HG03342 (cell line): ENCODE data around the gene CCNG2.

ENCODE experiments used
- ATAC-seq: cut with Tn5 transposase; IDR thresholded peaks from one replicate; pipeline ENCODE4 v1.9.1; 2021; ENCODE audit warnings: mild to moderate bottlenecking, moderate library complexity; ENCODE audit not compliant: unreplicated experiment

Gene CCNG2

DNA sequence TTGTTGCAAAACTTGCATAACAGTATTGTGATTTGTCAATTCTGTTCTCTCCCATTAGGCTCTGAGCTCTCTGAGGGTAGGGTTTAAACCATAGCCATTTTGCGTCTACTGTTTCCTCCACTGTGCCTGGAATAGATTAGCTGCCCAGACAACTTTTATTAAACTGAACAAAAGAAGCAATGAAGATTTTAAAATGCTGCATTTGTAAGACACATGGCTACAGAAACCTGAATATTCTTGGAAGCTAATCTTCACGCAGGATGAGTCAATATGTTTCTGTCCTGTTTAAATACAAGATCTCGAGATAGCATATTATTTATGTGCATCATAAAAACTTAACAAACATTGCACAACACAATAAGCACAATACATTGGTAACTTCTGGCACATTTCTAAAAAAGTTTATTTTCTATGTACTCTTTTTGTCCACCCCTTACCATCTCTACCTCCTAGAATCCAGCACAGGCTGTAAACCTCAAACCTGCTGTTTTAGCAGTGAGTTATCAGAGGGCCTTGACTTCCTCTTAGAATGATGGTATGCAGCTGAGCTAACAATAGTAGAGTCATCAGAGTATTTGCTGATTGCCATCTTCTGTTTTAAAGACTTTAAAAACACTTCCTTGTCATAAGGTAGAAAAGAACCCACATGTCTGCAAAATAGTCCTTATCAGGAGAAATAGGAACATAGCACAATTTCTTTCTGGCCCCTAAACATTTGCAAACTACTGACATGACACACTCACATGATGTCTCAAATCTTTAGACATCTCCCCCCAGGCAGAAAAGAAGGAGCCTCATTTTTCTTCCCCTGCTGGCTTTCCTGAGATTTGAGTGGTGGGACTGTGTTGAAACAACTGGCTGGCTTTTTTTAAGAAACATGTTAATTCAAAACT, 10.6 kb upstream of the CCNG2 start:
- no peak for ATAC-seq

DNA sequence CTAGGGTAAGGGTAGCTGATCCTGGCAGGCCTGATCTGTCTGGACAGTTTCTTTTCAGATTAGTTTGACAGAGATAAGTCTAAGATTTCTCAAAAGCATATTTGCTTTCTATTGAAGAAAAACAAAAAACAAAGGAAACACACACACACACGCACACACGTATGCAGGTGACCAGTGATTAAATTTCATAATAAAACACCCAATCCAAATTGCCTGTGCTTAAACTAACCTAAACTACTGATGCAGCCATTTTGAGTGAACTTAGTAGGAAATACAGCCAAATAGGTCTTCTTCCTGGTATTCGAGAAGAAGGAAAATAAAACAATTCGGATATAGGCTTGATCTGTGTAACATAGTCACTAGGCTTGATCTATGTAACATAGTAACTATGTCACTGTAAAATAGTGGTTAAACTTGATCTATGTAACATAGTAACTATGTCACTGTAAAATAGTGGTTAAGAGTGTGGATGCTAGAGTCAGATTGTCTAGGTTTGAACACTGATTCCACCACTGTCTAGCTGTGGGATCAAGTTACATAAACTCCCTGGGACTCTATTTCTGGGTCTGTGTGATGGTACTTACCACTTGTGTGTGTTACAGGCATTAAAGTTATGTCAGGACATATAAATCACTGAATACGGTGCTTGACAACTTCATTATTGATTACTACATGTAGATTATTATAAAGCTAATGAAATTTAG, 9.8 kb upstream of the CCNG2 start:
- no peak for ATAC-seq

GRCh38 chr4:77148078-77148477, 8.9 kb upstream of the CCNG2 start:
- ATAC-seq = no peak

DNA sequence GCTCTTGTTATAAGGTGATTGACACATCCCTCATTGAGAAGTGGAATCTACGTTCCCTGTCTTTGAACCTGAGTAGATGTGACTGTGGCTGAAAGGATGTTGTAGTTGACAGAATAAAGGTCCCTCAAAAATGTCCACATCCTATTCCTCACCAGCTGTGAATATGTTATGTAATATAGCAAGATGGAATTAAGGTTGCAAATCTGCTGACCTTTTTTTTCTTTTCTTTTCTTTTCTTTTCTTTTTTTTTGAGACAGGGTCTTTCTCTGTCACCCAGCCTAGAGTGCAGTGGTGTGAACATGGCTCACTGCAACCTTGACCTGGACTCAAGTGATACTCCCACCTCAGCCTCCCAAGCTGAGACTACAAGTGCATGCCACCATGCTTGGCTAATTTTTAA, 7.2 kb upstream of the CCNG2 start:
- no peak for ATAC-seq

DNA sequence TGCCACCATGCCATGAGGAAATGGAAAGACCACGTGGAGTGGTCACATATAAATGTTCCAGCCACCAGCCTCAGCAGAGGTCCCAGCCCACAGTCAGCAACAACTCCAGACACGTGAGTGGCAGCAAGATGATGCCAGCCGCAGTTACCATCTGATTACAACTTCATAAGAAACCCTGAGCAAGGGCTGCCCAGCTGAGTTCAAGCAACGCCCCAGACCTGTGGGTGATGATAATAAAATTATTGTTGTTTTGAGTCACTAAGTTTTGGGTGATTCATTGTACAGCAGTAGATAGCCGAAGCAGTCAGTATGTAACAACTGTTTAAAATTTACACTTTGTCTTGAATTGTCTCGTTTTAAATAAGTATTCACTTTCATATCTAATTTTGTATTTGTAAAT, 5.8 kb upstream of the CCNG2 start:
- no peak for ATAC-seq

- no peak for ATAC-seq
These were observed 4.6 kb upstream of the CCNG2 start for GRCh38 chr4:77152421-77152820.

DNA sequence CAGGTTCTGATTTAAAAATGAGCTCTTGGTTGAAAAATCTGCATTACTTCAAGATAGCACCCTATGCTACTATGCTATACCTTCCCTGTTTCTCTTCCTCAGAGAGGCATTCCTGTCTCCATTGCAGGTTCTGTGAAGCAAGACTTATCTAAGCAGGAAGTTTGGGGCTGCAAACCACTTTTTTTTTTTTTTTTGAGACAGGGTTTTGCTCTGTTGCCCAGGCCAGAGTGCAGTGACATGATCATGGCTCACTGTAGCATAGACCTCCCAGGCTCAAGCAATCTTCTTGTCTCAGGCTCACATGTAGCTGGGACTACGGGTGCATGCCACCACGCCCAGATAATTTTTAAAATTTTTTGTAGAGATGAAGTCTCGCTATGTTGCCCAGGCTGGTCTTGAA, 4.0 kb upstream of the CCNG2 start:
- ATAC-seq = no peak

DNA sequence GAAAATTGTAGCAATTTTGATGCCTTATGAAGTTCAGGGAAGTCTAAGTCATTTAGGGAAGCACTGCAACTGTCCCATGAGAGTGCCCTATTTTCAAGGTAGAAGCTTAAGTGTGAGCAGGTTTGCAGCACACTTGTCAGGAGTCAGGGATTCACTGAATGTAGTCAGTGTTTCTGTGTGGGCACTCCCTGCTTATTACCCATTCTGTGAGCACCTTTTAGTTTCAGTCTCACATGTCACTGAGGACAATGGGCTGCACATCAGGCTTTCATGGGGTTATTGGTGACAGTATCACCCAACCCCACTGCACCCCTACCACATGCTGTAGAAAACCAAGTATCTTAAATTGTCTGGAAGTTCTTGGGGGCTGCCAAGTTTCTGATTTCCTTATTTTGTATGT, 2.9 kb upstream of the CCNG2 start:
- ATAC-seq = no peak

DNA sequence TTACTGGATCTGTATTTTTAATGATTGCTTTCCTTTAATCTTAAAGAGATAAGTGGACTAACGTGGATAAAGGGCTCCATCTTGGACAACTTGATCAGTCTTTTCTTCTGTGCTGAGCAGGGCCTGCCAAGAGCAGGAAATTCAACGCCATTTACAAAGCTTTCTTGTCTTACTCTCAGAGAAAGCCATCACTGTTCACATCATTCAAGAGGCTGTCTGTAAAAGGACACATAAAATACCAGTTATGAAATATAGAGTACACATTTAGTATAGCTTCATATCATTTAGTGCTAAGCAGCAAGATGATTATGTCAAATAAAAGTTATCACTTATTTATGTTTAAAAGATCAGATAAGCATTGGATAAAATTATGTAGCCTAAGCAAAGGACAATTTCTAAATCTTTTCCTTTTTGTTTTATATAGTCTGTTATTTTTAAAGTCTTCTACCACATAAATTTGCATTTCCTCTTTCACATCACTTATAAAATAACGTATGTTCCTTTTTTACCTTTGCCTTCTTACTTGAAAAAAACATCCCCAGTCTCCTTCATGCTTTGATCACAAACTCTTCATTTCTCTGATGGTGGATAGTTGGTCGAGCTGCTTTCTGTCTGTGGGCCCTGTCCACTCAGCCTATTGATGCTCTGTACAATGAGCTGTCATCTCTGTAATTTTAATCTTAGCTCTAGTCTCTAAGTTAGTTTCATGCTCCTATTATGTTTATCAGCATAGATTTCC, 2.1 kb upstream of the CCNG2 start:
- no peak for ATAC-seq

DNA sequence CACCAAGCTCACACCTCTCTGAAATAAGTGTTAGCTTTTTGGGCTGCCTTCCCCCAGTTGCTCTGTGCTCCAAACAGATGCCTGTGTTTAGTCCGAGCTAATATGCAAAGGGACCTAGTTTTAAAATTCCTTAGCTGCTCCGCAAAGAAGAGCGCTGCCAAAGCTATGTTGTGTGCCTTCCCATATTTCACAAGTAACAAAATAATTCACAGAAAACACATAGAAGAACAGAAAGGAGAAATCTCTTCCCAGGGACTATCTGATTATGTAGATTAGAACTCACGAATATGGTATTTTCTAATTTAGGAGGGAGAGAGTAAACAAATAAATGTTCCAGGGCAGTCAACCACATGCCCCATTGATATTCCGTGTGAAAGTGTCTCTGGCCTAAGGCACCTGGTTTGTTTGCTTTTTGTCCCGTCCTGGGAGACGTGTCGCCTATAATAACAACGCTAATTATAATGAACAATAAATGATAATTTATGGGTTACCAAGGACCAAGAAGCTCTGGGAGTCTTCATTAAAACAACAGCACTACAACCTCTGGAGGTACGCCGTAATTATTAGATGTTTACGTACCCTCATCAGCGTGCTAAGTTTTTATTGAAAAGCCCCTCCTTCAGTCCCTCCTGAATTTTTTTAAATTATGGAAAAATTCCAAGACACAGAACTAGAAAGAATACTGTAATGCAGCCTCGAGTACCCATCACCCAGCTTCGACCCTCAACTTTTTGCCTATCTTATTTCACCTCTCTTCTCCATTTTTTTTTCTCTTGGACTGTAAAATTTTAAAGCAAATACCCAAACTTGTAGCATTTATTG, 1.2 kb upstream of the CCNG2 start:
- no peak for ATAC-seq

- ATAC-seq = peak; percentile 90
These were observed 485 bp upstream of the CCNG2 start for GRCh38 chr4:77156533-77156911.

- peak; percentile 44 for ATAC-seq
These were observed 966 bp downstream of the CCNG2 start for GRCh38 chr4:77157859-77158486.

DNA sequence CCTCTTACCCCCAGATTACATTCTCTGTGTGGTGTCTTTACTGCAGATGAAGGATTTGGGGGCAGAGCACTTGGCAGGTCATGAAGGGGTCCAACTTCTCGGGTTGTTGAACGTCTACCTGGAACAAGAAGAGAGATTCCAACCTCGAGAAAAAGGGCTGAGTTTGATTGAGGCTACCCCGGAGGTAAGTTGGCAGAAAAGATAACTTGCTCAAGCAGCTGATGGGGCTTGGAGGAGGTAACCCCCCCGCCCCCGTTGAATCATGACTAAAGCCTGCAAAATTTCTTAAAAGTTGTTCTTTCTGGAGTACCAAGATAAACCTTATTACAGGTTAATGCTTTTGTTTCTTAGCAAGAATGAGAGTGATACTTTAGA, 1.5 kb downstream of the CCNG2 start:
- no peak for ATAC-seq

- ATAC-seq = no peak
These were observed 2.8 kb downstream of the CCNG2 start for GRCh38 chr4:77159806-77160205.

- ATAC-seq = no peak
These were observed 6.6 kb downstream of the CCNG2 start for GRCh38 chr4:77163641-77164040.

DNA sequence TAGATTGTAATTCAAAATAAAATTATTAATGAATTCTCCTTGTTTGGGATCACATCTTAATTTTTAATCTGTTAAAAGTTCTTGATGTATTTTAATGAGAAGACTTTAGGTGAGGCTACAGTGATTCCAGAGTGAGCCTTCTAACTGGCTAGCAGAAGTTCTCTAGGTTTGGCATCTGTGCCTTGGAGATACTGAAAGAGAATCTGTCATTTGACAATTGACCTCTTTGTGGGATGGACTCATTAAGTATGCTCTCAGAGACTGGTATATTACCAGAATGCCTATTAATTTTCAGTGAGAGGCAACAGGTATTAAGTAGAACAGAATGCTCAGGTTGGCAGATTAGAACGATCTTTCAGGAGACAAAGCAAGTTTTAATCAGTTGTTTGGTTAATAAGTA, 10.2 kb downstream of the CCNG2 start:
- no peak for ATAC-seq

GRCh38 chr4:77167866-77168265, 10.9 kb downstream of the CCNG2 start:
- ATAC-seq = no peak

DNA sequence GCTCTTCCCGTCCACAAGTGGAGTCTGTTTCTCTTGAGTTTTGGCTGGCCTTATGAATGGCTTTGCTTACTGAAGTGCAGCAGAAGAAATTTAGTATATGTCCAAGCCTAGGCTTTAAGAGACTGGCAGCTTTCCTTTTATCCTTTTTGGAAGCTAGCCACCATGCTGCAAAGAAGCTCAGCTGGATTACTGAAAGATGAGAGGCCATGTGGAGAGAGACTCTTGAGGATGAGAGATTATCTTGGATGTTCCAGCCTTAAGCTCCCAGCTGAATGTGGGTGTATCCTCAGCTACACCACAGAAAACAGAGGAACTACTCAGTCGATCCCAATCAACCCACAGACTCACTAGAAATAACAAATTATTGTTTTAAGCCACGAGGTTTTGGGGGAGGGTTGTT, 12.5 kb downstream of the CCNG2 start:
- ATAC-seq = no peak

DNA sequence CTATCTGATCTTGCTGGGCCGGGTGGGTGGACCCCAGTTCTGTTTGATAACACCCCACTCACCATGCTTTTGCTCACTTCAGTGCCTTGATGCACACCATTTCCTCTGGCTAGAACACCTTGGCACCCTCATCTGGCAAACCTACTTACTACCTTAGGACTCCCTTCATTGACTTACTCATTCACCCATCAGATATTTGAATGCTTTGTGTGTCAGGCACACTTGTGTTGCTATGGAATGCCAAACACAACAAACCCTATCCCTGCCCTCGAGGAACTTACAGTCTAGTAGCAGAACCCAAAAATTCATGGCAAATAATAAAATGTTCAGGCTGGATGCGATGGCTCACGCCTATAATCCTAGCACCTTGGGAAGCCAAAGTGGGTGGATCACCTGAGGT, 13.9 kb downstream of the CCNG2 start:
- ATAC-seq = no peak

DNA sequence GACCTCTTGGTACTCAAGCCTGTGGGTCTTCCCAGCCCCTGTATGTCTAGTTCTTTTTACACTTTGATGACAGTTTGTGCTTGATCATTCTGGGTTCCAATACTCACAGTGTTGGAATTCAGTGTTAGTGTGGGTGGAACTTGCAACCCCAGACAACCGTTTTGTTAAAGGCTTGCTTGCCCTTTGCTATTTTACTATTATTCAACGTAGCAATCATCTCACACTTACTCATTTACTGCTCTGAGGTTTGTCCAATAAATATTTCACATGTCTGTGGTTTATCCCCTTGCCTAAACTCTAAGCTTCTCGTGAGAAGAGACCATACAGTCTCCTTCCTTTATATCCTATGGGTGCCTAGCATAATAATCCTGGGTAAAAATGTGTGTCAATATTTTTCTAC, 15.3 kb downstream of the CCNG2 start:
- ATAC-seq = no peak
